Kidney (tissue), 14 donors: ENCODE results near the gene VGLL4. TPM values are rescaled to one million over a fixed set of nuclear protein-coding genes. Genes with fewer than 3 reads are reported as not detected.

Experiments used
- DNase-seq, 5 donors: peaks; one replicate each; pipeline ENCODE4 v3.0.0-alpha.2; 2013 to 2020
- FAIRE-seq: peaks from 2 replicates; lab custom pipeline; 2012; peaks lifted over from hg19 to GRCh38; lab: Jason Lieb, UNC
- H3K27ac ChIP-seq, 2 donors: one replicate each; pipeline ENCODE4 v1.7.0; 2013; ENCODE audit warnings: low read depth in 2 of 2, low read length in 2 of 2, inconsistent platforms in 1 of 2
- H3K27me3 ChIP-seq: one replicate; pipeline ENCODE4 v1.7.1; 2013; ENCODE audit warnings: low read length, inconsistent platforms; ENCODE audit not compliant: control insufficient read depth, insufficient read depth
- H3K36me3 ChIP-seq, 3 donors: one replicate each; pipeline versions ENCODE4 v1.7.0 to v1.7.1; 2013; ENCODE audit warnings: low read length in 3 of 3, control low read depth in 1 of 3, inconsistent platforms in 1 of 3; ENCODE audit not compliant: insufficient read depth in 3 of 3, control insufficient read depth in 2 of 3
- H3K4me1 ChIP-seq, 3 donors: one replicate each; pipeline versions ENCODE4 v1.7.0 to v1.7.1; 2013; ENCODE audit warnings: low read length in 3 of 3, inconsistent platforms in 1 of 3, low read depth in 1 of 3; ENCODE audit not compliant: control insufficient read depth in 2 of 3, insufficient read depth in 2 of 3
- H3K4me3 ChIP-seq, 3 donors: one replicate each; pipeline versions ENCODE4 v1.7.0 to v1.8.1; 2013; ENCODE audit warnings: low read length in 3 of 3, control low read depth in 1 of 3, inconsistent platforms in 1 of 3
- H3K9ac ChIP-seq, 3 donors: one replicate each; pipeline versions ENCODE4 v1.7.0 to v1.7.1; 2013; ENCODE audit warnings: low read length in 3 of 3, control low read depth in 1 of 3, inconsistent platforms in 1 of 3
- H3K9me3 ChIP-seq, 3 donors: one replicate each; pipeline versions ENCODE4 v1.7.0 to v1.7.1; 2013; ENCODE audit warnings: low read length in 3 of 3, control low read depth in 1 of 3, inconsistent platforms in 1 of 3; ENCODE audit not compliant: control insufficient read depth in 2 of 3, insufficient read depth in 1 of 3
- intact Hi-C: fragments of 100-400 bp; cut with DNase I; formaldehyde crosslinking; loops from one replicate; pipeline ENCODE4 v1.11.1; 2022
- polyA plus RNA-seq: library from polyadenylated mRNA; stranded (reverse); fragments of 350-450 nt; fragmentation: Illumina TruSeq; extraction: RNeasy Lipid Tissue Mini Kit (QIAGEN cat#74804); gene quantifications from one replicate; pipeline ENCODE4 v1.2.3, GENCODE V29; 2014; ENCODE audit warnings: low read depth, low replicate concordance; ENCODE audit not compliant: insufficient read depth
- total RNA-seq: library from RNA; stranded (reverse); fragmentation: NEBNext Ultra II Directional; extraction: Animal tissue kit (Norgen Biotek cat#: 25700); gene quantifications from one replicate; pipeline ENCODE4 v1.2.1, GENCODE V29; 2021
- TF ChIP-seq, protein P1 (sequence below): IDR thresholded peaks from 3 replicates; pipeline ENCODE4 v1.5.1; 2012; ENCODE audit warnings: mild to moderate bottlenecking, moderate library complexity, borderline replicate concordance; ENCODE audit not compliant: insufficient read depth; ENCODE audit errors: extremely low read depth
- donor health status: control.
- donor health status: control.
- donor health status: control.
- donor health status: control.
- donor health status: control.
- donor health status: DM: yes; HTN: yes; CAD: no.
- donor health status: Normal renal cell carcinoma (clear cell type).

Gene VGLL4
- total and polyA plus RNA-seq, 2 donors from 2014 or later, result 41.4 to 78.5 TPM

DNA sequence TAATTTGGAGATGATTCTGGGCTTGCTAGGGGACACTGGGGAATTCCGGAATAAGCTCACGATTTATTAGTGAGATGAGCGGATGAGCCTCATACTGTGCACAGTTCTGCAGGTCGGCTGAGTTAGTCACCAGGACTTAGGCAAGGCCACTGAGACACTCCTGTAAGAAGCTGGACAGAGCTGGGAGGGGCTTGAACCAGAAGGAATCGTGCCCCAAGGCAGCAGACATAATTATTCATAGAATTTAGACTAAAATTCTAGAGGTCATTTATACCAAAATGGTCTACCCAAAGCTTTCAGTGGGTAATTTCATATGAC is 121.4 kb downstream of the VGLL4 start:
- intact Hi-C loops, result no loop called here
- Histone ChIP-seq H3K4me1 (peaks cover 0 to 4% (median 0%) of the 10 kb centered on the region in 3 donors), H3K27me3 (no peaks in the 10 kb centered on the region), H3K4me3 (no peak overlapping the region), H3K9me3 (no peaks in the 10 kb centered on the region), H3K27ac (no peak overlapping the region), H3K36me3 (no peaks in the 10 kb centered on the region), H3K9ac (no peak overlapping the region)
- no peak for DNase-seq
- TF ChIP-seq, protein P1, sequence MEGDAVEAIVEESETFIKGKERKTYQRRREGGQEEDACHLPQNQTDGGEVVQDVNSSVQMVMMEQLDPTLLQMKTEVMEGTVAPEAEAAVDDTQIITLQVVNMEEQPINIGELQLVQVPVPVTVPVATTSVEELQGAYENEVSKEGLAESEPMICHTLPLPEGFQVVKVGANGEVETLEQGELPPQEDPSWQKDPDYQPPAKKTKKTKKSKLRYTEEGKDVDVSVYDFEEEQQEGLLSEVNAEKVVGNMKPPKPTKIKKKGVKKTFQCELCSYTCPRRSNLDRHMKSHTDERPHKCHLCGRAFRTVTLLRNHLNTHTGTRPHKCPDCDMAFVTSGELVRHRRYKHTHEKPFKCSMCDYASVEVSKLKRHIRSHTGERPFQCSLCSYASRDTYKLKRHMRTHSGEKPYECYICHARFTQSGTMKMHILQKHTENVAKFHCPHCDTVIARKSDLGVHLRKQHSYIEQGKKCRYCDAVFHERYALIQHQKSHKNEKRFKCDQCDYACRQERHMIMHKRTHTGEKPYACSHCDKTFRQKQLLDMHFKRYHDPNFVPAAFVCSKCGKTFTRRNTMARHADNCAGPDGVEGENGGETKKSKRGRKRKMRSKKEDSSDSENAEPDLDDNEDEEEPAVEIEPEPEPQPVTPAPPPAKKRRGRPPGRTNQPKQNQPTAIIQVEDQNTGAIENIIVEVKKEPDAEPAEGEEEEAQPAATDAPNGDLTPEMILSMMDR, result no peak
- no peak for FAIRE-seq

DNA sequence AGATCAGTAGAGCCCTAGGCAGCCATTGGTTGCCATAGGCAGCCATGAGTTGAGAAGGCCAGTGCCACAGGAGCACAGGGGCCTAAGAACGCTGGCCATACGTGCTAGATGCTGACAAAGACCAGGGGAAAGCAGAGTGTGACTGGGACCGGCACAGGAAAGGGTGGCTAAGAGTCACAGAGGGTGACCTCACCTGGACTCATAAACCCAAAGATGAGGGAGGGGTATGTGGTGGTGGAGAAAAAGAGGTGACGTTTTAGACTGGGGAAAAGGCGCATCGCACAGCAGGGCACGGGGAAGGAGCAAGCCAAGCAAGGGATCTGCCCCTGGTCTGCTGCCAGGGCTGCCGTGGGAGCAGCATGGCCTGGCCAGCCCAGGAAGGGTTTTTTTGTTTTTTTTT is 122.5 kb downstream of the VGLL4 start:
- no peaks in the 10 kb centered on the region for H3K36me3 ChIP-seq
- H3K9ac ChIP-seq, result no peak overlapping the region
- no peak overlapping the region for H3K27ac ChIP-seq
- FAIRE-seq, result no peak
- no peak overlapping the region for H3K4me3 ChIP-seq
- DNase-seq, result no peak
- peaks cover 0 to 4% (median 0%) of the 10 kb centered on the region in 3 donors for H3K4me1 ChIP-seq
- H3K9me3 ChIP-seq, result no peaks in the 10 kb centered on the region
- no peaks in the 10 kb centered on the region for H3K27me3 ChIP-seq
- intact Hi-C loops, result no loop called here
- TF ChIP-seq, protein P1, result no peak

DNA sequence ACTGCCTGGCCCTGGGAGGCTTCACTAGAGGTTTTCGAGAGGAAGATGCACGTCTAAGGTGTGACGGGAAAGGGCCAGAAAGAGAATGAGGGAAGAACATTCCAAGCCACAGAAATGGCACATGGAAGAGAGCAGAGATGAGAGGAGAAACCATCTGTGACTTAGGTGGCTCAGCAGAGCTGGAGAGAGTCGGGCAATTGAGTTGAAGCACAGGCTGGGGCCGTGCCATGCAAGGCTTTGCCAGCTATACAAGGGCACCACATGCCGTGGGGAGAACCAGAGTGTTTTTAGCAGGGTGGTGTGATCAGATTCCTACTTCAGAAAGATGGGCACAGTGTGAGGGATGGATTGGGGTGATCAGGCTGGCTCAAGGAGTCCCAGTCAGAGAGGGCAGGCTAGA is 126.1 kb downstream of the VGLL4 start:
- no peak for DNase-seq
- intact Hi-C loops, result no loop called here

More for the DNA sequence above, 126.1 kb downstream of the VGLL4 start:
- Histone ChIP-seq H3K4me3 (no peak overlapping the region), H3K9me3 (no peaks in the 10 kb centered on the region), H3K9ac (no peak overlapping the region), H3K4me1 (no peaks in the 10 kb centered on the region), H3K36me3 (no peaks in the 10 kb centered on the region), H3K27me3 (no peaks in the 10 kb centered on the region), H3K27ac (no peak overlapping the region)
- FAIRE-seq, result no peak
- TF ChIP-seq, protein P1, result no peak
